GM12873 (cell line): ENCODE measurements around the gene KCNQ2.

Experiments used
- CTCF ChIP-seq: IDR thresholded peaks from 2 replicates; pipeline ENCODE4 v1.5.1; 2012; ENCODE audit warnings: low read depth, mild to moderate bottlenecking, moderate library complexity, low read length, control low read depth; ENCODE audit not compliant: insufficient read depth; ENCODE audit errors: missing control alignments

KCNQ2 gene

GRCh38 chr20:63464289-63464635, 8.2 kb downstream of the KCNQ2 start:
- TF ChIP-seq CTCF = no peak

- no peak for TF ChIP-seq CTCF
These were observed 8.8 kb downstream of the KCNQ2 start for GRCh38 chr20:63463400-63464288.

GRCh38 chr20:63462244-63462643, 10.2 kb downstream of the KCNQ2 start:
- no peak for TF ChIP-seq CTCF

- no peak for TF ChIP-seq CTCF
These were observed 11.2 kb downstream of the KCNQ2 start for GRCh38 chr20:63461104-63461763.

- no peak for TF ChIP-seq CTCF
These were observed 13.4 kb downstream of the KCNQ2 start for GRCh38 chr20:63459070-63459380.

- no peak for TF ChIP-seq CTCF
These were observed 14.0 kb downstream of the KCNQ2 start for GRCh38 chr20:63458170-63459069.

GRCh38 chr20:63457737-63458136, 14.7 kb downstream of the KCNQ2 start:
- TF ChIP-seq CTCF = no peak
